ENCODE data around the gene COL5A3.

- TF ChIP-seq, protein P1, sequence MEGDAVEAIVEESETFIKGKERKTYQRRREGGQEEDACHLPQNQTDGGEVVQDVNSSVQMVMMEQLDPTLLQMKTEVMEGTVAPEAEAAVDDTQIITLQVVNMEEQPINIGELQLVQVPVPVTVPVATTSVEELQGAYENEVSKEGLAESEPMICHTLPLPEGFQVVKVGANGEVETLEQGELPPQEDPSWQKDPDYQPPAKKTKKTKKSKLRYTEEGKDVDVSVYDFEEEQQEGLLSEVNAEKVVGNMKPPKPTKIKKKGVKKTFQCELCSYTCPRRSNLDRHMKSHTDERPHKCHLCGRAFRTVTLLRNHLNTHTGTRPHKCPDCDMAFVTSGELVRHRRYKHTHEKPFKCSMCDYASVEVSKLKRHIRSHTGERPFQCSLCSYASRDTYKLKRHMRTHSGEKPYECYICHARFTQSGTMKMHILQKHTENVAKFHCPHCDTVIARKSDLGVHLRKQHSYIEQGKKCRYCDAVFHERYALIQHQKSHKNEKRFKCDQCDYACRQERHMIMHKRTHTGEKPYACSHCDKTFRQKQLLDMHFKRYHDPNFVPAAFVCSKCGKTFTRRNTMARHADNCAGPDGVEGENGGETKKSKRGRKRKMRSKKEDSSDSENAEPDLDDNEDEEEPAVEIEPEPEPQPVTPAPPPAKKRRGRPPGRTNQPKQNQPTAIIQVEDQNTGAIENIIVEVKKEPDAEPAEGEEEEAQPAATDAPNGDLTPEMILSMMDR (IDR thresholded peaks at IDR 0.05 in 4 of 5, conservative IDR thresholded peaks at IDR 0.05 in 1 of 5) = no peak
- TF ChIP-seq POLR2A (IDR thresholded peaks at IDR 0.05) = no peak
Measured at GRCh38 chr19:9991425-9992191, 18.7 kb downstream of the COL5A3 start.
